ENCODE results near the gene KDM7A.

Gene KDM7A

DNA sequence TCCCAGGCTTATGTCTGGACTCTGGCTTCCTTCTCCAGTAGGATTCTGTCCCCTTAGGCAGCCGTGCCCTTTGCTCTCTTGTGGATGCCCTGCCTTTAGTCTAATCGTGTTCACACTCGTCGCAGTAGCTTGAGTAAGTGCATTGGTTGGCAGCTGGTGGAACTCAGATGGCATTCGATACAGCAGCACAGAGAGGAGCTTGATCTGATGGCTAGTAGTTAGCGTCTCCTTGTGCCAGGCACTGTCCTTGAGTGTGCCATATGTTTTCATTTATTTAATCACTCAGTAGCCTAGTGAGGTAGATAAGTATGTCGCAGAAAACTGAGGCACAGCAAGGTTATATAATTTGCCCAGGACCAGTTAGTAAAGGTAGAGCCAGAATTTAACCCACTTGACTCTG is 95.9 kb downstream of the KDM7A start:
- no peak for DNase-seq

DNA sequence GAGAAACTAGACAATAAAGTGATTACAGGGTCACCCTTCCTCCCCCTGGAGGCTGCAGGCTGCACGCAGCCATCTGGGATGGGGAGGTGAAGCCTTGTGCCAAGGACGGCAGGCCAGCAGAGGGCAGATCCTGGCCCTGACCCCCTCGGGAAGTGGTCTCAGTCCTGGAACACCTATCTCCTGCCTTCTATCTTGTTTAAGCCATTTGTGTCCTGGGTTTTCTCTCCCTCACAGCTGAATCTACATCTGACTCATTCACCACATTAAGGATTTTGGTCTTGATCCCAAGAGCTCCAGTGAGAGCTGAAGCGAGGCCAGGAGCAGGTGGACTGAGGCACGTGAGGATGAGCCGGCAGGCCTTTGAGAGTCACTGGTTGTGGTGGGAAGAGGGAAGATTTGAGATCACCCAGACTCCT is 97.7 kb downstream of the KDM7A start:
- peak in 1 of 2 experiments; percentile 37 for DNase-seq

DNA sequence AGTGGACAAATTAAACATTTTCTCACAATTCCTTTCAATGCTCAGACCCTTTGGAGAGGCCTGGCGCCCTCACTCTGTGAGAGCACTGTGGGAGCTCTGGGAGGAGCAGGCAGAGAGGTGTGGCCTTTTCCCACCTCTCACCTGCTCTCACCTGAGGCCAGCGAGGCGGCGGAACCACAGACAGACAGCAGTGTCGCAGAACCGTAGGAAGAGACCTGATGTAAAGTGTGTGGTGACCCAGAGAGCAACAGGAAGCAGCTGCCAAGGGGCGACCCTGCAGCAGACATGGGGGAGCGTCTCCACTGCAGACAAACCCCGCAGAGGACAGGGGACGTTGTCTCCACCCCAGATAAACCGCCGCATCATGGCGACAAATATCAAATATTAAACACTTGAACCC is 98.4 kb downstream of the KDM7A start:
- DNase-seq: no peak

DNA sequence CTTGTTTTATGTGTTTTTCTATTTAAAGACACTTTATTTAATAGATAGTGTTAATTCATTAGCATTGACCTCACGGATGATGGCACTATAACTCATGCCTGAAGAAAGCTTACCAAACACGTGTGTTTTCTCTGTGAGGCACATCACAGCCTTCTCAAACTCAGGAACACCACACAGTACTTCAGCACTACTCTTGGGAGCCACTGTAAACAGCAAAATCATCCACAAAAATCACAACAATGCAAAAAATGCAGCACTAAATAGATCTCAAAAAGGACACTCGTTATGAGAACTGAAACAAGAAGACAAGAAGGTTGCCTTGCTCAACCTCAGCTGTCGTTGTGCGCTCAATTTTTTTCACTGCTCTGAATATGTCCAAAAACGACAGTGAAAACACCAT is 102.0 kb downstream of the KDM7A start:
- no peak for DNase-seq

DNA sequence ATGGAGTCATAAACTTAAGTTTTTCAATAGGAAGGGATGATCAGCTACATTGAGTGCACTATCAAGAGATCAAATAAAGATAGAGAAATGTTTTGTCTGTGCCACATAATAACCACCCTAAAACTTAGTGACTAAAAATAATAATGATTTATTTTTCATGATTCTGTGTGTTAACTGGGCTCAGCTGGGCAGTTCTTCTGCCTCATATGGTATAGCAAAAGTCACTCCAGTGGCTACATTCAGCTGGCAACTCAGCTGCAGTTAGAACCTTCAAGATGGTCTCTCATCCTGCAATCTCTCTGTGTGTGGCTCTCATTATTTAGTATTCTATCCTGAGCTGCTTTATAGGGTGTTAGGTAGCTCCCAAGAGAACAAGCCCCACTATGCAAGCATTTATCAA is 106.2 kb downstream of the KDM7A start:
- no peak for DNase-seq

DNA sequence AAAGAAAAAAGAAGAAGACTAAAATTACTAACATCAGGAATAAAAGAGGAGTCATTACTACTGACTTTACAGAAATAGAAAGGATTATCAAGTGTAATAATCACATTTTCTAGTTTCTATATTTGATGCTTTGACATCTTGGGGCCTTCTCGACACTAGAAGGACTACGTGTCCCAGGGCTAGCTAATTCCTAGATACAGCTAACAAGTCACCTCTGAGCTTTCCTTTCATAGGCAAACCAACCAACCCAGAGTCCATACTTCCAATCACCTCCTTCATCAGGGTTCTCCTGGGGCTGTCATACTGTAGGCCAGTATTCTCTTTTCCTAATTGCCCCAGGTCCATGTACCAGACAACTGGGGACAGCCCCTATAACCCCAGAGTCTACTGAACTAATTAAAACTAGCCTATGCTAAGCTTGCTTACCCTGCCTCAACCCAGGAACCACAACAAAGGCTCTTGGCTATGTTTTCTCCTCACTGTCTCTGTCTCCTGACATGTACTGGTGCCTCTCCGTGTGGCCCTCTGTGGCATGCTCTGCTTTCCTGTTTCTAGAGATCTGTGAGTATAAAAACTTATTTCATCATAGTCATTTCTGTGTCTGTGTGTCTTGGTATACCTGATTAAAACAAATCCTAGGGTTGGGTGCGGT is 107.4 kb downstream of the KDM7A start:
- DNase-seq: no peak

DNA sequence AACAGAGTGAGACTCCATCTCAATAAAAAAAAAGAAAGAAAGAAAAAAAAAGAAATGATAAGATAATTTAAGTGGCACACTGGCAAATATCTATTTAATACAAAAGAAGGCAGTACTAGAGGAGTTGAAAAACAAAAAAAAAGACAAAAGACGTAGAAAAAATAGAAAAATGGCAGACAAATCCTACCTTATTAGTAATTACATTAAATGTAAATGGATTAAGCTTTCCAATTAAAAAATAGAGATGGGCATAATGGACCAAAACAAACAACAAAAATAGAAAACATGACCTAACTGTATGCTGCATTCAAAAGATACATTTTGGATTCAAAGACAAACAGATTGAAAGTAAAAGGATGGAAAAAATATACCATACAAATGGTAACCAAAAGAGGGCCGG is 108.8 kb downstream of the KDM7A start:
- no peak for DNase-seq

DNA sequence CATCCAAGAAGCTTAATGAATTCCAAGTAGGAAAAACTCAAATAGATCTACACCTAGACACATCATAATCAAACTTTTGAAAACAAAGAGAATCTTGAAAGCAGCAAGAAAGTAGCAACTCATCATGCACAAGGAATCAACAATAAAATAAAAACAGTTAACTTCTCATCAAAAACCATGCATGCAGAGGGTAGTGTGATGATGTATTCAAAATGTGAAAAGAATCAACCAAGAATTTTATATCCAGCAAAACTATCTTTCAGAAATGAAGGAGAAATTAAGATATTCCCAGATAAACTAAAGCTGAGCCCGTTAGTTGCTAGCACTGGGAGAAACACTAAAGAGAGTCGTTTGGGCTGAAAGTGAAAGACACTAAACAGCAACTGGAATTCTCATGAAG is 109.7 kb downstream of the KDM7A start:
- no peak for DNase-seq

DNA sequence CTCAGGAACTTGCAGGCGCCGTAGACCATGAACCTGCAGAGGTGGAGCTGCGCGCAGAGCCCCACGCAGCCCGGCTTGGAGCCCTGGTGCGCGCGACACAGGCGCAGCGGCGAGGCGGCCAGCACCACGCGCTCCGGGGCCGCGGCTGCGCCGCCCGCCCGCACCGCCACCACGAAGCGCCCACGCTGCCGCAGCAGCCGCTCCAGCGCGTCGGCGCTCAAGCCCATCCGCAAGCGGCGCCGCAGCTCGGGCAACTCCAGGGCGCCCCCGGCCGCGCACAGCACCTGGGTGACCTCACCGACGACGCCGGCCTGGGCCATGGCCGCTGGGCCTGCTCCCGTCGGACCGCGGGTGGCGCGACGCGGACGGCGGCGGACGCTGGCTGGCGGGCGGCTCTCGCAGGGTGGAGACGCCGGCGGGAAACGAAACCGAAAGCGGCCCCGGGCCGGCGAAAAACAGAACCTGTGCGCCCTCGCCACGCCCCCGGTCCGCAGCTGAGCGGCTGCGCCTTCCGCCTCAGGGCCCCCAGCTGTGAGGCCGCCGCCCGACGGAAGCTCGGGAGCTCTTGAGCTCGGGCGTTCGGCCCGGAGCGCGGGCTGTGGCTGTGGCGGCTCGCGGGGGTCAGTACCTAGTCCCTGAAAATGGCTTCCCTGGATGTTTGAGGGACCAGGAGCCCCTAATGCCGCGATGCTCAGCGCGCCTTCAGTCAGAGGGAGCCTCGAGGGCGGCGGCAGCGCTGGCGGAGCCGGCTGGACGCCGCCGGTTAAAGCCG is 114.1 kb downstream of the KDM7A start, which contains the start of gene PARP12:
Gene PARP12, minus strand, starts transcription at position 424 of the 772 bp plus-strand sequence. Its CDS starts 104 bp downstream, at position 320.
- DNase-seq: peak; percentile 62 to 91

DNA sequence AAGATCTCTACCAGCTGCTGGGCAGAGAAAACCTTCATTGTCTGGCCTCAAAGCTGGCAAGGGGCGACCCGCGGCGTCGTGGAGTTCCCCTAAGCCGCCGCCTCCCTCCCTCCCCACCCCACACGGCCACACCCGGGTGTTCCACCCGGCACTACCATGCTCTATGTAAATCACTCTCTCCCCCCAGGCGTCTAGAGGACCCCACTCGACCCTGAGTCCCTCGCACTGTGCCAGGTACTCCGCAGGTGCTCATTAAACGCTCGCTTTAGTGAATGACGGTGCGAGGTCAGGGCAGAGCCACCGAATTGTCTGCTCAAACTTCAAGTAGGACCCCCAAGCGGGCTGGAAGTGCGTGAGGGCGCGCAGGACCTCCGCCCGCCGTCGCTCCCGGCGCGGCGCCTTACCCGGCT is 114.7 kb downstream of the KDM7A start:
- DNase-seq: peak; percentile 62 to 79

DNA sequence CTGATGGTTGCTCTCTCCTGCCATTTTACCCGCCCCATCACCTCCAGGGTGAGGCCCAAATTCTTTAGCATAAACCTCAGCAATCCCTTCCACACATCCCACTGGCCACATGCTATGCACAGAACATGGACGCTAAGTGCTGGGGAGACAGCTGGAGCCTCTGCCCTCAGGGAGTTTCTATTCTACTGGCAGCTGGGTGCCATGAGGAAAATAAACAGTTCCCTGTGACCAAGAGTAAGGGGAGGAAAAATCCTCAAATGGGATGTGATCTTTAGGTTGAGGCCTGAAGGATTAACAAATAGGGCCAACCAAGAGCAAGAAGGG is 115.2 kb downstream of the KDM7A start:
- no peak for DNase-seq

DNA sequence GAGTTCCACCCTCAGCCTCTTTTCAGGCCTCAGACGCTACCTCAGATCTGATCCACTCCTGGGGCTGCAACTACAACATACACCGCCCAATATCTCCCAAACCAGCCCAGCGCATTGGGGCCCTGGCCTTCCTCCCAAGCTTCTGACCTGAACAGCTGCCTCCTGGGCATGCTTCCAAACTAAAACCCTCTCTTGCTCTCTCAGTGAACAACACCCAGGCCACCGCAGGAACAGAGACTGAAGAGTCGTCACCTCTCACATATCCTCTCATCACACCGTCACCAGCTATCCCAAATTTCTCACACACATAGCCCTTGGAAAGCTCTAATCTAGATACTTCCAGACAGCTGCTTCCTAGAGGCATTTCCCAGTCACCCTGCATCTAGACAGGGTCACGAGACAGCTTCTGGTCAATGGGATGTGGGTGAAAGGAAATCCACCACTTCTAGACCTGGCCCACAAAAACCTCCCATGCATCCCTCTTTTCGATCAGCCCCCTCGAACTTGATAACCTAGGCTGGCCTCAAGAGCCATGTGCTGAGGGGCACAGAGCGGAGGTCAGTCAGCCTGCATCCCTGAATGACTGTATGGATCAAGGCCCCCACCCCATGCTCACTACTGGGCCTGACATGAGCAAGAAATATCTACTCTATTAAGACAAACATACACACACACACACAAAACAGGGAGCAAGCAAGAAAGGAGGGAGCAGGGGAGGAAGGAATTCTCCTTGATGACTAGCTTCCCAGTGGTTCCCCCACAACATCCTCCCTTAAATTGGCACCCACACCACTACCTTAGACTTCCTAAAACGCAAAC is 115.8 kb downstream of the KDM7A start:
- DNase-seq: no peak

DNA sequence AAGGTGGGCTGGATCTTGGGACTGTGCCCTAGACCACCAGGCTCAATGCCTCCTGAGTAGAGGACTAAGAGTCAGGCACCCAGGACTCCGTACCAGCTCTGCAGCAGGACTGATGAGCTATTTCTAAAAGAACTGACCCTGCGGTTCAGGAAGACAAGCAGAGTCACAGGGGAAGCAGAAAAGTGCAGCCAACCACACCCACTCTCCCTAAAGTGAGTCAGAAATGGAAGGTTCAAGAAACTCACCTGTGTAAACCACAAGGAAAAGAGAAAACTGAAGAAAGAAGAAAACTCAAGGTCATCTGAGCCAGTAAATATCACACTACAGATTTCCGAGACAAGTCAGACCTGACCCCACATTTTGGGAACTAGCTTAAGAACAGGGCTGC is 116.5 kb downstream of the KDM7A start:
- DNase-seq: no peak

DNA sequence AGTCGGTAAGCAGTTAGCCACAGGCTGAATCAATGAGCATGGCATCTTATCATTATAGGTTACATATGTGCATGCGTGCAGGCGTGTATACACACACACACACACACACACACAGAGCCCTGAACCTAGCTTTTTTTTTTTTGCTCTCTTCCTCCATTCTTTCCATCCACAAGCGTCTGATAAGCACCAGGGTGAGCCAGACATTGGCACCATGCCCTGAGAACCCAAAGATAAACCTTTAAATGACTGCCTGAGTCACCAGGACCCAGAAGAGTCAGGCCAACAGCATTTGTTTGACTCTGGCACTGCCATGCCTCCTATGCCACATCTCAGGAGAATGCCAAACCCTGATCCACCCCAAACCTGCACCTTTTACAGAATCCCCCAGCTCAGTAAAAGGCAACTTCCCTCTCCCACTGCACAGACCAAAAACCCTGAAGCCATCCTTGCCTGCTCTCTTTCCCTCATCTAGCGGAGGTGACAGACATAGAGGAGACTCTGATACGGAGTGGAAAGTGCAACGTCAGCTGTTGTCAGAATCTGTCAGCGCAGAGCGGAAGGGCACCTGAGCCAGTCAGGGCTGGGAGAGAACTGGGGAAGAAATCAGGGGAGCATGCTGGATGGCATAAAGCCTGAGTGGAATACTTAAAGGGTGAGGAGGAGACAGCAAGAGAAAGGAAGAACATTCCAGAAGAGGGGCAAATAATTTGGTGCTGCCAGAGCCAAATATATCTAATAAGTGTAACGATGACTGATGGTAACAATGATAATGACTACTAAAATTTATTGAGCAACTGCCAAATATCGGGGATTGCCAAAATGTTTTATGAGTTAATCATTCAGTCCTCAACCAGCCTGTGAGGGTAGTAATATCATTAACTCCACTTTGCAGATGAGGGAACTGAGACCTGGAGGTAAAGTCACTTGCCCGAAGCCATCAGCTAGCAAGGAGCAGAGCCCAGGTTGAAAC is 117.2 kb downstream of the KDM7A start:
- DNase-seq: no peak

DNA sequence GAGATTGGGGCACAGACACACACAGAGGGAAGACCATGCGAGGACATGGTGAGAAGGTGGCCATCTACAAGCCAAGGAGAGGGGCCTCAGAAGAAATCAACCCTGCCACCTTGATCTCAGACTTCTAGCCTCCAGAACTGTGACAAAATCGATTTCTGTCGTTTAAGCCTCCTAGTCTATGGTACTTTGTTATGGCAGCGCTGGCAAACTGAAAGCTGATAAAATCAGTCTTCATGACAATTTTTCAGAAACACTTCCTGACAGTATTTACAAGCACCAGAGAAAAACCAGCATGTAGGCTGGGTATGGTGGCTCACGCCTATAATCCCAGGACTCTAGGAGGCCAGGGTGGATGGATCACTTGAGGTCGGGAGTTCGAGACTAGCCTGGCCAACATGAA is 118.3 kb downstream of the KDM7A start:
- DNase-seq: no peak

DNA sequence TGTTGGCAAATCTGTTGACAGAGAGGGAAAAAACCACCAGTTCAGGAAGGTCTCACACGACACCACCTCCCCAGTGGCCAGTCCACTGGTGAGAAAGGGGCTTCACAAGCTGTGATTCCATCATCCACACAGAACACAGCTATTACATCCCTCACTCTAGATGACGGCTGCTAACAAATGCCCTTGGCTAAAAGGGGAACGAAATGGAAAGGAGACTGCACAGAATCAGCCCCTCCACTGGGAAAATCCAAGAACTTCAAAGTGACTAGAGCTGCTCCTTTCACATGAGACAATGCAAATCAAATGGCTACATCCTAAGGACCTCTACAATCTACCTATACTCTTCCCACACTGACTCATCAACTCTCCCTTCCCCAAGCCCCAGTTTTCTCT is 119.6 kb downstream of the KDM7A start:
- no peak for DNase-seq

DNA sequence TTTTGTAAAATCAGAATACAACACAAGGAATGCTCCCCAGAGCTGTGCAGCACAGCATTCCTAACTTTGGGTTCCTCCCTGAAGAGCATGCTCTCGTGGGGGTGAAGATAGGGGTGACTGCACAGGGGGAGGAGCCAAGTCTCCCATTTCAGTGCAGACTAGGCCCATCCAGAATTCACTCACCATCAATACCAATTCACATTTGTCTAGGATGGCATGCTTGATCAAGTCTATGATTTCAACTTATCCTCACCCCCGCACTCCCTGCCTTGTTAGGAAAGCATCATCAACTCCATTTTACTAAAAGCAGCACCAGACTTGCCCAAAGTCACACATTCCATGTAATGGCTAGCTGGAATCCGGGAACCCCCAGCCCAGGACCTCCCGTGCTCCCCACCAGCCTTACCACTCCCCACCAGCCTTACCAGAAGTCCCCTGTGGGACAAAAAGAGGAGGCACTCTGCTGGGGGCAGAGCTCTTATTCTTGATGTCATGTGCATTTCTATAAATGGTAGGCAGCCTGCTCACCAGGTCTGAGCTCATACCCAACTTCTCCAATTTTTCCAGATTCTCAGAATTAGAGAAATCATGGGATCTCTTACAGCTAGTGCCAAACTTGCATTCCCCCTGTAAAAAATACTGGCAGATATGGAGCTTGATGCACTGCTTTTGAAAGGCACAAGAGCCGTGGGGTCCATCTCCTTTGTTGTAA is 120.2 kb downstream of the KDM7A start:
- no peak for DNase-seq

DNA sequence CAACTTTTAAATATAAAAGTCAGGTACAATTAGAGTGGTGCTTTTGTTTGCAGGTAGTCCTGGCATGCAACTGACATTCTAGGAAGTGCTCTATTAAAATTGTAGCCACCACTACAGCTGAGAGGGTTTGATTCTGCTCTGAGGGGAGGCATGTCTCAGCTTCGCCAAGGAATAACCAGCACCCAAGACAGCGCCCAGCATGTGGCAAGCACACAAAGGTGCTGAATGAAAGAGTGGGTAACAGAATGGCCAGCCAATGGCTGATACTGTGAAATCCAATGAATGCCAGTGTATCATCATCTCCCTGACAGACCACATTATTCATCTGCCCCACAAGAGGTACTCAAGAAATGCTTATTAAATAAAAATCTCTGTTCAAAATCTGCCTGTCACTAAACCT is 121.0 kb downstream of the KDM7A start:
- no peak for DNase-seq

DNA sequence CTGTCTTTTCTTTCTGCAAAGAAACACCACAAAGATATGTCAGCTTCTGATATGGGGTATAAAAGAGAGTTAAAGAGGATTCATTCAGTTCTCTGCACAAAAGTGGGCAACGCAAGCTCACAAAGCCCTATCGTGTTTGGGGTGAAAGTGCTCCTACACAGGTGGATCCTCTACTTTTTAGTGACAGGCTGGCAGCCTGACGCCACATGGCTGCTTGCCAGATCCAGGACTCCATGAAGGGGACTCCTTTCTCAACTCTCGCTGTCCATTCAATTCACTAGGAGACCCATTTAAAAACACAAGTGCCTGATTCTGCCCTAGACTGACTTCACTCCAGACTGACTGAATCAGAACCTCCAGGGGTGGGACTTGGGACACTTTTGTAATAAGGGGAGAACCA is 122.0 kb downstream of the KDM7A start:
- no peak for DNase-seq

DNA sequence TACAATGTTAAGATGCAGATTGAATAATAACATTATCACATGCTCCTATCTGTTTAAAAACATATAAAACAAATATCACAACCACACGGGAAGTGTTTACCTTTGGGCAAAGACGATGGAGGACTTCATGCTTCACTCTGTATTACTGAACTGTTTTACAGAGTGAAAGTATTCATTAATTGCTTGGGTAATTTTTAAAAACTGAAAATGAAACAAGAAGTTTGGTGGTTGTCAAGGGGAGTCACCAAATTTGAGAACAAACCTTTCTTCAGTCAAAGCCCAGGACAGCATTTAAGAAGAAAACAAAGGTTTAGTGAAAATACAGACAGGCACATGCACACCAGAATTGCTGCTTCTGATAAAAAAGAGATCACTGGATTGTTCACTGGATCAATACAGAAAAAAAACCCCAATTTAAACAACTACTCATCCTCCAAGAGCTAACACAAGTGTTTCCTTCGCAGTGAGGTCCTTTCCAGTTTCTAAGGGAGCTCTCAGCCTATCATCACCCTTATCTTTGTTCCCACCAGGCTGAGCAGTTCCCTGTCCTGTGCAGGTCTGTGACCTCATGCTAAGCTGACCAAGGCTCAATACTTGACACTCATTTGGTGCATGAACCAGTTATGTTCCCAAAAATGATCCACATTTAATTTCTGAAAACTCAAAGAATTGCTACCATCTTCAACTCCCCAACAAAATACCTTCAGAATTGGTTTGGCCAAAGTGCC is 122.8 kb downstream of the KDM7A start:
- no peak for DNase-seq

DNA sequence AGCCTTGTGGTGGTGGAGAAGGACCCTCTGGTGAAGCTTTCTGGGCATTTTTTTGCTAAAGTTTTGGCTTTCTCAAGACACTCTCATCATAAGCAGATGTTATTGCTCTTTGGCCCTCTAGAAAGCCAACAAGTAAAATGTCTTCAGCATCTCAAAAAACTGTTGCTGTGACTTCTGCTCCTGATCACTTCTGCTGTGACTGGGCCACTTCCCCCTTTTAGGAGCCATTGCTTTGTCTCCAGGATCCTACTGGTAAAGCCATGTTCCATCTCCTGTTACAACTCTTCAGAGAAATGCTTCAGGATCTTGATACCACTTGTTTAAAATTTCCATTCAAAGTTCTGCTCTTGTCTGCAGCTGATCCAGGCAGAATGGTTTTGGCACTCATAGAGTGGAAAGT is 125.0 kb downstream of the KDM7A start:
- DNase-seq: no peak

Data from NCI-H526 (cell line).